Measurements from ENCODE around the gene DCDC2B. TPM values are rescaled to one million over a fixed set of nuclear protein-coding genes. Genes with fewer than 3 reads are reported as not detected.

DCDC2B gene
- polyA plus RNA-seq, 1 experiment = not detected

DNA sequence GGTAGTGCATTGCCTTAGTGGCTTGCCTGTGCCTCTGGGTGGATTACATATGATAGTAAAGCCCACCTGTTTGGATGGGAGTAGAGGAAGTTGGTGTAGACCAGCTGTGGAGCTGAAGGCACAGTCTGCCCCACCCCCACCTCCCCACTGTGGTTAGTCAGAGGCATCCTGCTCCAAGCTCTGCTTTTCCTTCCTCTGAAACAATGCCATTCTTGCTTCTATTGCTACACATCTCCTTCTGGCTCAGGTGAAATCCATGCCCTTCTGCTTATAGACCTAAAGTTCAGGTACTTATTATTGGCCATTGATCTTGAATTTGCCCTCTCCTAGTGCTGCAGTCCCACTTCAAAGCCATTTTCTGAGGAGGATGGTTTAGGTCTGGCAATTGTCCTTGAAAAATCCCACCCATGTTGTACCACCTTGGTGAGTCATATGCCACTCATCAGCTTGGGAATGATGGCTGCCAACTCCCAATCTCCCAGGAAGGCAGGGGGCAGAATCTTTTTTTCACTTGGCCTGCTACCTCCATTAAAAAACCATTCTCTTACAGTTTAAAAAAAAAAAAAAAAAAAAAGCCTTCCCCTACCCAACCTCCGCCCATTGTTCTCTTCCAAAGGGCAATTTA is 36.2 kb upstream of the DCDC2B start:
- Histone ChIP-seq H3K36me3 (ENCODE audit: control insufficient read depth, insufficient read depth, low read length) (peaks cover 23% of the 10 kb centered on the region), H3K27me3 (ENCODE audit: control insufficient read depth, insufficient read depth, low read length) (no peaks in the 10 kb centered on the region), H3K4me3 (ENCODE audit: low read depth, low read length) (no peak overlapping the region)
- POLR2A ChIA-PET = interaction anchor here (0.6 to 0.7 kb wide), 2 partner anchors 139 to 208 kb away, joined by 5 to 18 read pairs; no protein-coding TSS in a partner anchor
- TF ChIP-seq, protein P1, sequence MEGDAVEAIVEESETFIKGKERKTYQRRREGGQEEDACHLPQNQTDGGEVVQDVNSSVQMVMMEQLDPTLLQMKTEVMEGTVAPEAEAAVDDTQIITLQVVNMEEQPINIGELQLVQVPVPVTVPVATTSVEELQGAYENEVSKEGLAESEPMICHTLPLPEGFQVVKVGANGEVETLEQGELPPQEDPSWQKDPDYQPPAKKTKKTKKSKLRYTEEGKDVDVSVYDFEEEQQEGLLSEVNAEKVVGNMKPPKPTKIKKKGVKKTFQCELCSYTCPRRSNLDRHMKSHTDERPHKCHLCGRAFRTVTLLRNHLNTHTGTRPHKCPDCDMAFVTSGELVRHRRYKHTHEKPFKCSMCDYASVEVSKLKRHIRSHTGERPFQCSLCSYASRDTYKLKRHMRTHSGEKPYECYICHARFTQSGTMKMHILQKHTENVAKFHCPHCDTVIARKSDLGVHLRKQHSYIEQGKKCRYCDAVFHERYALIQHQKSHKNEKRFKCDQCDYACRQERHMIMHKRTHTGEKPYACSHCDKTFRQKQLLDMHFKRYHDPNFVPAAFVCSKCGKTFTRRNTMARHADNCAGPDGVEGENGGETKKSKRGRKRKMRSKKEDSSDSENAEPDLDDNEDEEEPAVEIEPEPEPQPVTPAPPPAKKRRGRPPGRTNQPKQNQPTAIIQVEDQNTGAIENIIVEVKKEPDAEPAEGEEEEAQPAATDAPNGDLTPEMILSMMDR (IDR thresholded peaks at IDR 0.05; ENCODE audit: insufficient read depth, low read depth, low read length) = no peak
- CTCF ChIA-PET = no interaction called here
- no peak for DNase-seq (ENCODE audit: low read depth)

DNA sequence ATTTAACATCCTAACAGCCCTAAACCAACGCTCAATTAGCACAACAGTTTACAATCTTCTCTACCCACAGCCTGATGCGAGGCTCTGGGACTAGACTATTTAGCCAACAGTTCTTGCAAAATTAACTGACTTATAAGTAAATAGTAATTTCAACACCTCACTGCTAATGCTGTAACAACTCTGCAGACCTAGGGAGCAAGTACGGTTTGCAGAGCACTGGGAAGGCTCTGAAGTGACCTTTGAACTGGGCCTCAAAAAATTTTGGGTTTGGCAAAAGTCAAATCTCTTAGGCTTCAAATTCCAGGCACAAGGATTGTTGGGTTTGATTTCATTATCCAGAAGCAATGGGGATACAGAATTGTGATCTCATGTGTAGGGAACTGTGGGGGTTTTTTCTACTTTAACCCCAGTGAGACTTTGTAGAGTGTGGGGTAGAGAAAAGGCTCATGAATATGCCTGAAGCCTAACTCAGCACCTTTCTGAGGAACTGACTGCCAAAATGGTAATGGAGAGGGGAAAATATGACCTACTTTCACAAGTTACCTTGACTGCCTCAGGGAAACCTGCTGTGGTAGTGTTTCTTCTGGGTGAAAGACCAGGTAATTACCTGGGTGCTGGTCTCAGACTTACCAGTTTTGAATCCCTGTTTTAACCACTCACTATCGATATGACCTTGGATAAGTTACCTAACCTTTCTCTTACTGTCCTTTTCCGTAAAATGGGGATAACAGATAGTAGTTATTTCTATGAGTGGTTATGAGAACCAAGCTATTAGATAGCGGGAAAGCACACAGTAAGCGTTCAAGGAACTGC is 30.3 kb upstream of the DCDC2B start:
- ChIA-PET CTCF (interaction anchor here (0.7 to 2.0 kb wide), 4 partner anchors 24 to 70 kb away, joined by 3 to 5 read pairs (median 4); no protein-coding TSS in a partner anchor), POLR2A (no interaction called here)
- no peaks in the 10 kb centered on the region for H3K27me3 ChIP-seq (ENCODE audit: control insufficient read depth, insufficient read depth, low read length)
- no peak overlapping the region for H3K4me3 ChIP-seq (ENCODE audit: low read depth, low read length)
- peaks cover 2% of the 10 kb centered on the region for H3K36me3 ChIP-seq (ENCODE audit: control insufficient read depth, insufficient read depth, low read length)
- DNase-seq (ENCODE audit: low read depth) = no peak
- TF ChIP-seq, protein P1 (IDR thresholded peaks at IDR 0.05; ENCODE audit: insufficient read depth, low read depth, low read length) = no peak

DNA sequence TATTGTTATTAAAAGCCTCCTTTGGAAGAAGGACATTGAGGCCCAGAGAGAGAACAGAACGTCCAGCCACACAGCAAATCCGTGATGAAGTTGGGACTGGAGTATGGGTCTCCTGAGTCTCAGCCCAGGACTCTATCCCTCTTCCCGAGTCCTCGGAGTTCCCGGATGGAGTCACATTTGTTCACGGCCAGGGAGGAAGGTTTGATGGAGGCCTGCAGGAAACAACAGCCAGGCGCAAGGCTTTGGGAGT is 29.8 kb upstream of the DCDC2B start:
- Histone ChIP-seq H3K36me3 (ENCODE audit: control insufficient read depth, insufficient read depth, low read length) (peaks cover 2% of the 10 kb centered on the region), H3K27me3 (ENCODE audit: control insufficient read depth, insufficient read depth, low read length) (no peaks in the 10 kb centered on the region), H3K4me3 (ENCODE audit: low read depth, low read length) (peak overlapping the region; percentile 66; the same call in 1 of the 2 replicates)
- ChIA-PET POLR2A (no interaction called here), CTCF (interaction anchor here (0.7 to 2.0 kb wide), 4 partner anchors 25 to 70 kb away, joined by 3 to 5 read pairs (median 4); no protein-coding TSS in a partner anchor)
- TF ChIP-seq, protein P1 (IDR thresholded peaks at IDR 0.05; ENCODE audit: insufficient read depth, low read depth, low read length) = no peak
- DNase-seq (ENCODE audit: low read depth) = no peak

DNA sequence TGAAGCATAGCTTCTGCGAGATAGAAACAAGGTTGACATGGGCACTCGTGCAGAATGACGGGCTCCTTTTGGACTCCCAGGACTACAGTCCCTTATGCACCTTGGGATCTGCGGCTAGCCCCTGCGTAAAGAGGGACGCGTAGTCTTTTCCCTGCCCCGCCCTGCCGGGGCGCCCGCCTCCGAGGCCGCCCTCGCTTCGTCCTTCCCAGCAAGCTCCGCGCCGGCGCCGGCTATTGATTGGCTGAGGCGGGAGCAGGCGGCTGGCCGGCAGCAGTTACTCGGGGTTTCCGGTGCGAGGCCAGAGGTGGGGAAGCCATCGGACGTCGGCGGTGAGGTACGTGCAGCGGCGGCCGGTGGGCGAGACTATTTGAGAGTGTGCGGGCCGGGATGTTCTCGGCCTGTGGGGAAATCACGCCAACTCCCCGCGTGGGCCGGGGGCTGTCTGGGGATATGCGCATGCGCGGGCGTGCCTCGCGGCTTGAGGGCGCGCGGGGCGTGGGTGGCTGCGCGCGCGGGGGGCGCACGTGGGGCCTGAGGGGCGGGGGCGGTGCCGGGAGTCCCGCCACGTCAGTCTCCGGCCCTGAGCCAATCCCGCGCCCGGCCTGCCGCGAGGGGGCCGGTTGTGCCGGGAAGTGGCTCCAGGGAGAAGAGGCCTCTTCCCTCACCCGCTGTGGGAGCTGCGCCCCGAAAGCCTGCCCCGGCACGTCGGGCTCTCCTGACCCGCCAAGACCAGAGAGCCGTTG is 29.3 kb upstream of the DCDC2B start, which contains the start of gene TXLNA:
Gene TXLNA (plus strand): TSS at position 233 of the 743 bp plus-strand sequence. CDS start 671 bp downstream, outside the sequence.
- CTCF ChIA-PET = interaction anchor here (0.7 to 2.0 kb wide), 6 partner anchors 25 to 107 kb away, joined by 3 to 5 read pairs (median 4); partner anchors contain the start of gene TMEM39B
- H3K36me3 ChIP-seq (ENCODE audit: control insufficient read depth, insufficient read depth, low read length) = peaks cover 6% of the 10 kb centered on the region
- DNase-seq (ENCODE audit: low read depth) = peak; percentile 51
- H3K27me3 ChIP-seq (ENCODE audit: control insufficient read depth, insufficient read depth, low read length) = no peaks in the 10 kb centered on the region
- peak within 1 kb of the TSS; percentile 66 for H3K4me3 ChIP-seq (ENCODE audit: low read depth, low read length)
- TF ChIP-seq, protein P1 (IDR thresholded peaks at IDR 0.05; ENCODE audit: insufficient read depth, low read depth, low read length) = no peak
- POLR2A ChIA-PET = interaction anchor here (0.9 kb wide), 1 partner anchor 18 kb away, joined by 3 read pairs; no protein-coding TSS in a partner anchor
